Activated CD8-positive, alpha-beta memory T cell treated with anti-CD3 and anti-CD28 coated beads for 48 hours (primary cell): Measurements from ENCODE around the gene TOR1AIP2.
A peak's percentile ranks its signal among the peaks of the same experiment; 100 is the strongest.

Source experiments
- DNase-seq, 3 experiments: peaks; one replicate each; pipeline ENCODE4 v3.0.0-alpha.2; 2020; ENCODE audit warnings: low read depth in 2 of 3, low spot score in 2 of 3

The TOR1AIP2 gene

DNA sequence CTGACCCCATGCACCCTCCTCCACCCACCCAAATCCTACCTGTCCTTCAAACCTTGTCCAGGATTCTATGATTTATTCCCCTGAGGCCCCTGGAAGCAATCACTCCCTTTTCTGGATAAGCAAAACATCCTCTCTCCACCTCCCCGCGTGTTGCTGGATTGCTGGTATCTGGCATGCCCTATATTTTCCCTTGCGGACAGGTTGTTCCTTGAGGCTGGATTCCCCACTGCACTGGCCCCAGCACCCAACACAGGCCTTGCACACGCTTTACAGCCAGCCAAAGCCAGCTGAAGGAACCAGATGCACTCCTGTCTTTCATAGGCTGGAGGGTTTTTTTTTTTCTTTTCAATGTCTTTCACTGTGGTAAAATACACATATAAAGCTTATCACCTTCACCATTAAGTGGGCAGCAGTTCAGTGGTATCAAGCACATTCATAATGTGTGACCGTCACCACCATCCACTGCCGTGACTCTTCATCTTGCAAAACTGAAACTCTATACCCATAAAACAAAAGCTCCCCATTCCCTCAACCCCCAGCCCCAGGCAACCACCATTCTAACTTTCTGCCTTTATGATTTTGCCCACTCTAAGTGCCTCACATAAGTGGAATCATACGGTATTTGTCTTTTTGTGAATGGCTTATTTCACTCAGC, 50.9 kb downstream of the TOR1AIP2 start:
- DNase-seq, result no peak

- no peak for DNase-seq
Observed at GRCh38 chr1:179825798-179826460, 51.7 kb downstream of the TOR1AIP2 start.

DNA sequence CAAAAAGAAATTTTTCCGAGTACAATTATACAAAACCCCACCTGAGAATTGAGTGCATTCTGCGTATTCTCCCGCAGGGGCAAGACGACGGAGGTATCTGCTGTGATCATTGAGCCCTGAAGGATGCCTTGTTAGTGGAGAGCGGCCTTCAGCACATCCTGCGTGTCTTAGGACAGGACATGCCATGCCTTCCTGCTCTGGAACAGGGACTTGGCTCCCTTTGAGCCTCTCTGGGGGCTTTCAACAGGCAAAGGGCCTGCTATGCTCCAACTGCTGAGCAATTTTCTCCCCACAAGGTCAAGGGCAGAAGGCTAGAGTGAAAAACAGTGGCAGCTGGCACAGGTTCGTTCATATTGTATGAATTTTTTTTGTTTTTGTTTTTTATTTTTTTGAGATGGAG, 52.4 kb downstream of the TOR1AIP2 start:
- no peak for DNase-seq

DNA sequence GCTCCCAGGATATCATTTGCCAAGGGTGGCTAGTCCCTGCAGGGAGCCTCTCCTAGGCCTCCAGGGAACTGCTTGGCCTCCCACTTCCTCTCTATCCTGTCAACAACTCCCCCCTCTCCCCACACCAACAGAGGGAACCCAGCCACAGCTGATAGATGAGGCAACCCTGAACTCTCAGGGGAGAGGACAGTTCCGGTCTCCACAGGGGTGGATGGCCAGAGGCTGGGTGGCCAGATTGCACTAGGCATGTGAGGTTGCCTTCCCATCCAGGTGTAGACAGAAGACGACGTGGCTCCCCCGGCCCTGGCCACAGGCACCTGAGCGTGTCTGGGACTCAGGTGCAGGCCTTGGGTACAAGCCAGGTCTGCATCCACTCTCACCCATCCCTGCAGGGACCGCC, 53.3 kb downstream of the TOR1AIP2 start:
- no peak for DNase-seq

GRCh38 chr1:179823693-179824092, 53.9 kb downstream of the TOR1AIP2 start:
- no peak for DNase-seq

DNA sequence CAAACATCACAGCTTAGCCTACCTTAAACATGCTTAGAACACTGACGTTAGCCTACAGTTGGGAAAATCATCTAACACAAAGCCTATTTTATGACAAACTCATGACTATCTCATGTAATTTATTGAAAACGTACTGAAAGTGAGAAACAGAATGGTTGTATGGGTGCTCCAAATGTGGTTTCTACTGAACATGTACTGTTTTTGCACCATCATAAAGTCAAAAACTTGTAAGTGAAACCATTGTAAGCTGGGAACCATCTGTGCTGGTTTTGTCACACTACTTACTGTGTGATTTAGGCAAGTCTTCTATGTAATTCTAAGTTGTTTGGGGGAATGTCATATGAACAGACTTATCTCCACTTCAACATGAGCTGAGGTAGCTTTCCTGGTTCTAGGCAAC, 55.5 kb downstream of the TOR1AIP2 start:
- DNase-seq, result no peak

GRCh38 chr1:179821524-179821923, 56.1 kb downstream of the TOR1AIP2 start:
- no peak for DNase-seq

DNA sequence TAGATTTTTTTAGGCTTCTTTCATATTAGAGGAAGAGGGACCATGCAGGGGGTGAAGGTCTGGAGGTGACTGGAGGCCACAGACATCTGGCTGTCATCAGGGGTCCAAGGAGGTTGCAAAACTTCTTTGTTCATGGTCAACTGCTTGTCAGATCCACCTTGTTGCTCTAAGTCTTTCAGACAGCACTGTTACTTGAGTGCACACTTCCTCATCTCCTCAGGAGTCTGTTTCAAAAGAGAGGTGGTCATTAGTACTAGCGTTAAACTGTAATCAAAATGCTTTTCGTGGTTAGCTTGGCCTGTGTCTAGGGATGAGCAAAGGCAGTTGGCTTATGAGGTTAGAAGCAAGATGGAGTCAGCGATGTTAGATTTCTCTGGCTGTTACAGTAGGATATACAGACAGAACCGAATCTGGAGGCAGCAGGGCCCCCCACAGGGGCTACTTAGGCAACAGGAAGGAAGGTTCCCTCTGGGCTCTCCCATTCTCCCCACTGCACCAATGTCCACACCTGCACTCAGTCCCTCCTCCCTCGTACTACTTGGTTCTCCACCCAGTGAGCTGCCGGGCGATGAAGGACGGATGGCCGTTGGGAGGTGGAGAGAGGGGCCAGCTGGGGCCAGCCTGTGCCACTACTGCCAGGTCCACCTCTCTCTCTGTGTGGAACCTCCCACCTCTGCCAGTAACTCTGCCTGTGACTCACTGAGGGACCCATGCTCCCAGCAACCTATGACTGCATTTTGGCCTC, 57.2 kb downstream of the TOR1AIP2 start:
- DNase-seq, result no peak

- DNase-seq, result no peak
Observed at GRCh38 chr1:179818743-179819173, 58.8 kb downstream of the TOR1AIP2 start.

- DNase-seq, result no peak
Observed at GRCh38 chr1:179818260-179818659, 59.3 kb downstream of the TOR1AIP2 start.

DNA sequence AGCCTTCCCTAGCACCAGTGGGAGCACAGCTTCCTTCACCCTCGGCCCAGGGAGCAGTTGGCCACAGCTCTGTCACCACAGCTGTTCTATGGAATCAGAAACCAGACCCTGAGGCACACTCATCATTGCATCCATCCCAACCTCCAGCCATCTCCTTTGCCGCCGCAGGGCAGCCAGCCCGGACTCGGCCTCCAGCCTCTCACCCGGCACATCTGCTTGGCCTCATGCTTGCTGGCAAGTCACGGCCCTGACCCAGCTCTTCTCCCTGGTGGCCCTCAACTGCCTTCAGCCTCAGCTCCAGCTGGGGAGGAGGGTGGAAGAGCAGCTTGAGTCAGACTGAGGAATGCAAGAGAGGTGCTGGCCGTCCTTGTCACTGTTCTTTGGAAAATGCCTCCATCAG, 59.8 kb downstream of the TOR1AIP2 start:
- DNase-seq, result no peak

GRCh38 chr1:179817056-179817455, 60.5 kb downstream of the TOR1AIP2 start:
- no peak for DNase-seq

- no peak for DNase-seq
Observed at GRCh38 chr1:179816196-179816960, 61.2 kb downstream of the TOR1AIP2 start.

DNA sequence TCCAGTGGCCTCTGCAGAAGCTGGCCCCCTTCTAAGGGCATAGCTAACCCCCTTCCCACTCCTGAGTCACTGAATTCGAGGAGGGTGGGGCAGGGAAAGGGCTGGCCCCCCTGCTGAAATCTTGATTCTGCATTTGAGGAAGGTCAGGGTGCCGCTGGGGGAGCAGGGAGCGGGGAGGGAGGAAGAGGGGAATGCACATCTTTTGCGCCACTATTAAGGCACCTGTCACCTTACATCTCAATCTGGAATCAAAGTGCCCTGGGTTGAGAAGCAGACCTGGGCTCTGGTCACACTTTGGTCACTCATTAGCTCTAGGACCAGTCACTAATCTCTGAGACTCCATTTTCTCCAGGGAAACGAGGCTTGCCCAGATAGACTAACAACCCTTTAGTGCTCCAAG, 62.0 kb downstream of the TOR1AIP2 start:
- no peak for DNase-seq

- DNase-seq, result no peak
Observed at GRCh38 chr1:179814546-179814838, 63.1 kb downstream of the TOR1AIP2 start.

GRCh38 chr1:179813626-179814545, 63.7 kb downstream of the TOR1AIP2 start:
- no peak for DNase-seq

GRCh38 chr1:179812501-179813292, 64.9 kb downstream of the TOR1AIP2 start:
- no peak for DNase-seq

- no peak for DNase-seq
Observed at GRCh38 chr1:179810367-179810715, 67.3 kb downstream of the TOR1AIP2 start.

GRCh38 chr1:179809506-179810366, 67.9 kb downstream of the TOR1AIP2 start:
- DNase-seq, result peak; percentile 16 to 44 (median 29)
